ENCODE results near the gene RYR2. TPM values are rescaled to one million over a fixed set of nuclear protein-coding genes. Genes with fewer than 3 reads are reported as not detected.

The RYR2 gene
- total RNA-seq, 2 donors from 2014 or later, result 7.6 to 8.8 TPM

GRCh38 chr1:237171454-237172117 is 129.6 kb downstream of the RYR2 start:
- intact Hi-C loops (cut with DNase I), result no loop called here
- DNase-seq (ENCODE audit: low spot score), result no peak

- DNase-seq (ENCODE audit: low spot score), result no peak
- intact Hi-C loops (cut with DNase I), result no loop called here
Measured at GRCh38 chr1:237172118-237172485, 130.1 kb downstream of the RYR2 start.

- intact Hi-C loops (cut with DNase I), result no loop called here
- no peak for DNase-seq (ENCODE audit: low spot score)
Measured at GRCh38 chr1:237179503-237179902, 137.5 kb downstream of the RYR2 start.

- intact Hi-C loops (cut with DNase I), result no loop called here
- DNase-seq (ENCODE audit: low spot score), result no peak
Measured at GRCh38 chr1:237180256-237180655, 138.3 kb downstream of the RYR2 start.

GRCh38 chr1:237181743-237182317 is 139.8 kb downstream of the RYR2 start:
- intact Hi-C loops (cut with DNase I), result no loop called here
- DNase-seq (ENCODE audit: low spot score), result no peak

- intact Hi-C loops (cut with DNase I), result no loop called here
- DNase-seq (ENCODE audit: low spot score), result no peak
Measured at GRCh38 chr1:237183963-237184540, 142.1 kb downstream of the RYR2 start.

GRCh38 chr1:237186675-237187074 is 144.7 kb downstream of the RYR2 start:
- intact Hi-C loops (cut with DNase I), result no loop called here
- no peak for DNase-seq (ENCODE audit: low spot score)

GRCh38 chr1:237187842-237188241 is 145.9 kb downstream of the RYR2 start:
- intact Hi-C loops (cut with DNase I), result no loop called here
- DNase-seq (ENCODE audit: low spot score), result no peak

- intact Hi-C loops (cut with DNase I), result no loop called here
Measured at GRCh38 chr1:237191403-237191802, 149.4 kb downstream of the RYR2 start.

GRCh38 chr1:237197470-237198425 is 155.8 kb downstream of the RYR2 start:
- no peak for DNase-seq (ENCODE audit: low spot score)
- intact Hi-C loops (cut with DNase I), result no loop called here

More at GRCh38 chr1:237191403-237191802, 149.4 kb downstream of the RYR2 start:
- no peak for DNase-seq (ENCODE audit: low spot score)

- intact Hi-C loops (cut with DNase I), result no loop called here
- no peak for DNase-seq (ENCODE audit: low spot score)
Measured at GRCh38 chr1:237199026-237199425, 157.0 kb downstream of the RYR2 start.

GRCh38 chr1:237201155-237201554 is 159.2 kb downstream of the RYR2 start:
- intact Hi-C loops (cut with DNase I), result no loop called here
- no peak for DNase-seq (ENCODE audit: low spot score)

GRCh38 chr1:237204841-237205240 is 162.9 kb downstream of the RYR2 start:
- intact Hi-C loops (cut with DNase I), result no loop called here

GRCh38 chr1:237205400-237206064 is 163.5 kb downstream of the RYR2 start:
- DNase-seq (ENCODE audit: low spot score), result peak; percentile 90
- intact Hi-C loops (cut with DNase I), result no loop called here

More at GRCh38 chr1:237204841-237205240, 162.9 kb downstream of the RYR2 start:
- DNase-seq (ENCODE audit: low spot score), result no peak

- intact Hi-C loops (cut with DNase I), result no loop called here
- no peak for DNase-seq (ENCODE audit: low spot score)
Measured at GRCh38 chr1:237206065-237206414, 164.1 kb downstream of the RYR2 start.

GRCh38 chr1:237211031-237211430 is 169.0 kb downstream of the RYR2 start:
- intact Hi-C loops (cut with DNase I), result no loop called here
- no peak for DNase-seq (ENCODE audit: low spot score)

- intact Hi-C loops (cut with DNase I), result no loop called here
- DNase-seq (ENCODE audit: low spot score), result no peak
Measured at GRCh38 chr1:237211540-237211939, 169.6 kb downstream of the RYR2 start.

- DNase-seq (ENCODE audit: low spot score), result no peak
- intact Hi-C loops (cut with DNase I), result no loop called here
Measured at GRCh38 chr1:237219751-237220642, 178.0 kb downstream of the RYR2 start.

Measured in posterior vena cava (tissue), 2 donors.